Stimulated activated CD8-positive, alpha-beta memory T cell treated with anti-CD3 and anti-CD28 coated beads, Interleukin-7, amount 100 ng/mL, for 4 hours (primary cell): ENCODE data around the gene ZNF783.
"Not testable (repeated sequence)": the region's sequence is repeated elsewhere in the genome, so short reads cannot be mapped to it uniquely, and the experiment has no call there.

Experiments used
- DNase-seq, 2 donors: peaks; one replicate each; pipeline ENCODE4 v3.0.0-alpha.2; 2020; ENCODE audit warnings: low read depth in 2 of 2

ZNF783 gene

DNA sequence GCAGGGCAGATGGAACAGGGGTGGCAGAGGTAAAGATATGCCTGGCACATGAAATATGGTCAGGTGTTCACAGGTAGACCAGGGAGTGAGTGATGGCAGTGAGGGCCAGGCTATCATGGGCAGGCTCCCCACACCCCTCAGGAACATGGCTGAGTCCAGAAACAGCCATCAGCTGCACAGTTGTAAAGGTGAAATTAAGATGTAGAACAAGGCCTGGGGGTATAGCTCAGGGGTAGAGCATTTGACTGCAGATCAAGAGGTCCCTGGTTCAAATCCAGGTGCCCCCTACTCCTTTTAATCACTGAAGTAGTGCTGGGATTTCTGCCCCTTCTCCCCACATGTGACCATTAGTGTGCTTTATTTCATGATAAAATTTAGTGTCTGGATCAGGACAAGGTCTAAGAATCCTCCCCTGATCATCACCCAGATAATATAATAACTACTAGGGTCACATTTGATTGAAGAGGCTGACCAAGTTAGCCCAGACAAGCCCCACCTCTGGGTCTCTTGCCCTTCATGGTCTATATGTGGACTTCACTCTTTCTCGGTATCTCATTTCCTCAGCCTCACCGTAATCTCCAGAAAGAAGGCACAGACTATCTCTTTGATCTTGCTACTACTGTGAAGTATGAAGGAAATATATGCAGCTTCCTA, 69.0 kb downstream of the ZNF783 start:
- DNase-seq: no peak

DNA sequence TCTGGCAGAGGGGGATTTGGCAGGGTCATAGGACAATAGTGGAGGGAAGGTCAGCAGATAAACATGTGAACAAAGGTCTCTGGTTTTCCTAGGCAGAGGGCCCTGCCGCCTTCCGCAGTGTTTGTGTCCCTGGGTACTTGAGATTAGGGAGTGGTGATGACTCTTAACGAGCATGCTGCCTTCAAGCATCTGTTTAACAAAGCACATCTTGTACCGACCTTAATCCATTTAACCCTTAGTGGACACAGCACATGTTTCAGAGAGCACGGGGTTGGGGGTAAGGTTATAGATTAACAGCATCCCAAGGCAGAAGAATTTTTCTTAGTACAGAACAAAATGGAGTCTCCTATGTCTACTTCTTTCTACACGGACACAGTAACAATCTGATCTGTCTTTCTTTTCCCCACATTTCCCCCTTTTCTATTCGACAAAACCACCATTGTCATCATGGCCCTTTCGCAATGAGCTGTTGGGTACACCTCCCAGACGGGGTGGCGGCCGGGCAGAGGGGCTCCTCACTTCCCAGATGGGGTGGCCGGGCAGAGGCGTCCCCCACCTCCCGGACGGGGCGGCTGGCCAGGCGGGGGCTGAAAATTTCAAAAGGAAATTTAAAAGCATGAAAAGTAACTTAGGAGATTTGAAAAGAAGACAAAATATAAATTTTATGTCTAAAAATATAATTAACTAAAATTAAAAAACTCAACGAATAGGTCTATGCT, 70.8 kb downstream of the ZNF783 start:
- DNase-seq: not testable (repeated sequence)

DNA sequence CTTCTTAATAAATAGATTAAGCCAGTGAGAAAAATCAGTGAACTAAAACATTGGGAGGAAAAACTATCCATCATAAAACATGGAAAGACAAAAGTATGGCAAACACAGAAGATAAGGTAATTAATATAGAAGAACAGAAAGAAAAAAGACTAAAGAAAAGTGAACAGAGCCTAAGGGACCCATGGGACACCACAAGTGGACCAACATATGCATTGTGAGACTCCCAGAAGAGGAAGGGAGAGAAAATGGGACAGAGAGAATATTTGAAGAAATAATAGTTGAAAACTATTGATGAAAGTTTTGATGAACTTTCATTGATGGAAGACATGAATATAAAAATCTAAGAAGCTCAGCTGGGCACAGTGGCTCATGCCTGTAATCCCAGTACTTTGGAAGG, 71.3 kb downstream of the ZNF783 start:
- DNase-seq: no peak

DNA sequence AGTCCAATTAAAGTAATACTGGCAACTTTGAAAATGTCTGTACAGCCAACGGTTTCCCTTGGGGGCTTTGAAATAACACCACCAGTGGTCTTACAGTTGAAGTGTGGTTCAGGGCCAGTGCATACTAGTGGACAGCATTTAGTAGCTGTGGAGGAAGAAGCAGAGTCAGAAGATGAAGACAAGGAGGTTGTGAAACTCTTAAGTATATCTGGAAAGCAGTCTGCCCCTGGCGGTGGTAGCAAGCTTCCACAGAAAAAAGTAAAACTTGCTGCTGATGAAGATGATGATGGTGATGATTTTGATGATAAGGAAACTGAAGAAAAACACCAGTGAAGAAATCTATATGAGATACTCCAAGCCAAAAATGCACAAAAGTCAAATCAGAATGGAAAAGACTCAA, 72.2 kb downstream of the ZNF783 start:
- no peak for DNase-seq
